HG03378 (cell line): Measurements from ENCODE around the gene CARMIL1.
"Not testable (repeated sequence)": the region's sequence is repeated elsewhere in the genome, so short reads cannot be mapped to it uniquely, and the experiment has no call there.

Experiments used
- ATAC-seq: cut with Tn5 transposase; IDR thresholded peaks from one replicate; pipeline ENCODE4 v1.9.1; 2021; ENCODE audit warnings: mild to moderate bottlenecking, moderate library complexity; ENCODE audit not compliant: unreplicated experiment

The CARMIL1 gene

GRCh38 chr6:25366903-25367545, 87.8 kb downstream of the CARMIL1 start:
- no peak for ATAC-seq

GRCh38 chr6:25369036-25369432, 89.9 kb downstream of the CARMIL1 start:
- no peak for ATAC-seq

- ATAC-seq, result no peak
Observed at GRCh38 chr6:25369433-25370177, 90.4 kb downstream of the CARMIL1 start.

GRCh38 chr6:25370178-25371036, 91.2 kb downstream of the CARMIL1 start:
- ATAC-seq, result no peak

- no peak for ATAC-seq
Observed at GRCh38 chr6:25371037-25371347, 91.8 kb downstream of the CARMIL1 start.

- ATAC-seq, result no peak
Observed at GRCh38 chr6:25375125-25375524, 96.0 kb downstream of the CARMIL1 start.

GRCh38 chr6:25377664-25378063, 98.5 kb downstream of the CARMIL1 start:
- ATAC-seq, result no peak

GRCh38 chr6:25381077-25381476, 101.9 kb downstream of the CARMIL1 start:
- ATAC-seq, result no peak

GRCh38 chr6:25382476-25382875, 103.3 kb downstream of the CARMIL1 start:
- not testable (repeated sequence) for ATAC-seq

GRCh38 chr6:25384234-25384633, 105.1 kb downstream of the CARMIL1 start:
- no peak for ATAC-seq

GRCh38 chr6:25384967-25385366, 105.8 kb downstream of the CARMIL1 start:
- no peak for ATAC-seq

GRCh38 chr6:25387483-25387882, 108.3 kb downstream of the CARMIL1 start:
- ATAC-seq, result peak; percentile 73

GRCh38 chr6:25387911-25388310, 108.7 kb downstream of the CARMIL1 start:
- peak; percentile 14 for ATAC-seq

GRCh38 chr6:25388776-25389175, 109.6 kb downstream of the CARMIL1 start:
- ATAC-seq, result no peak

GRCh38 chr6:25389471-25389870, 110.3 kb downstream of the CARMIL1 start:
- no peak for ATAC-seq

- ATAC-seq, result no peak
Observed at GRCh38 chr6:25392372-25392771, 113.2 kb downstream of the CARMIL1 start.

- ATAC-seq, result no peak
Observed at GRCh38 chr6:25395731-25396130, 116.6 kb downstream of the CARMIL1 start.

GRCh38 chr6:25397406-25397805, 118.2 kb downstream of the CARMIL1 start:
- no peak for ATAC-seq

- ATAC-seq, result no peak
Observed at GRCh38 chr6:25399885-25400284, 120.7 kb downstream of the CARMIL1 start.

GRCh38 chr6:25401711-25402110, 122.5 kb downstream of the CARMIL1 start:
- ATAC-seq, result no peak

GRCh38 chr6:25402125-25402524, 123.0 kb downstream of the CARMIL1 start:
- ATAC-seq, result no peak

- ATAC-seq, result no peak
Observed at GRCh38 chr6:25403150-25403549, 124.0 kb downstream of the CARMIL1 start.
